ENCODE measurements around the gene CAMSAP2. TPM values are rescaled to one million over a fixed set of nuclear protein-coding genes. Genes with fewer than 3 reads are reported as not detected.
"Not testable (repeated sequence)": the region's sequence is repeated elsewhere in the genome, so short reads cannot be mapped to it uniquely, and the experiment has no call there.

Gene CAMSAP2
- total RNA-seq, 1 donor from 2014 or later = 43.9 TPM

GRCh38 chr1:200744143-200744542, 5.5 kb downstream of the CAMSAP2 start:
- peaks cover 94% of the 10 kb centered on the region for H3K79me2 ChIP-seq (ENCODE audit: low read depth)
- no peak overlapping the region for H3K4me3 ChIP-seq
- DNase-seq (ENCODE audit: low spot score) = no peak
- H3K27ac ChIP-seq = no peak overlapping the region
- H3K4me1 Mint-ChIP-seq = peaks cover 35% of the 10 kb centered on the region
- H3K27me3 Mint-ChIP-seq (ENCODE audit: insufficient read depth, low read depth) = no peaks in the 10 kb centered on the region
- peaks cover 5% of the 10 kb centered on the region for H3K36me3 ChIP-seq
- TF ChIP-seq EZH2 (IDR thresholded peaks at IDR 0.05) = no peak
- TF ChIP-seq EZH2phosphoT487 (IDR thresholded peaks at IDR 0.05) = no peak
- no peak for TF ChIP-seq CTCF (IDR thresholded peaks at IDR 0.05)
- no peak overlapping the region for H2AFZ ChIP-seq (replicated peaks)
- no peak overlapping the region for H3K4me3 Mint-ChIP-seq
- no peak overlapping the region for H3K27ac Mint-ChIP-seq
- peaks cover 7% of the 10 kb centered on the region for H3F3A ChIP-seq (ENCODE audit: low read depth)
- H3K27me3 ChIP-seq = no peaks in the 10 kb centered on the region
- H3K36me3 Mint-ChIP-seq = peaks cover 34% of the 10 kb centered on the region
- H4K20me1 ChIP-seq (ENCODE audit: low read depth) = peaks cover 55% of the 10 kb centered on the region
- no peaks in the 10 kb centered on the region for H3K9me3 ChIP-seq (ENCODE audit: low read depth)
- no peak overlapping the region for H3K4me2 ChIP-seq
- peaks cover 27% of the 10 kb centered on the region for H3K4me1 ChIP-seq
- H3K9me3 Mint-ChIP-seq = peaks cover 13% of the 10 kb centered on the region
- H3K9ac ChIP-seq = no peak overlapping the region

- H3K4me1 Mint-ChIP-seq = peaks cover 11% of the 10 kb centered on the region
- H3K27me3 ChIP-seq = no peaks in the 10 kb centered on the region
- H4K20me1 ChIP-seq (ENCODE audit: low read depth) = peaks cover 17% of the 10 kb centered on the region
- no peak overlapping the region for H3K27ac ChIP-seq
- peaks cover 6% of the 10 kb centered on the region for H3K4me1 ChIP-seq
- H3K4me3 ChIP-seq = no peak overlapping the region
- no peak overlapping the region for H3K9ac ChIP-seq
- peaks cover 6% of the 10 kb centered on the region for H3F3A ChIP-seq (ENCODE audit: low read depth)
- no peak overlapping the region for H3K27ac Mint-ChIP-seq
- H2AFZ ChIP-seq (replicated peaks) = no peak overlapping the region
- peaks cover 45% of the 10 kb centered on the region for H3K36me3 Mint-ChIP-seq
- H3K4me3 Mint-ChIP-seq = no peak overlapping the region
- H3K36me3 ChIP-seq = no peaks in the 10 kb centered on the region
- TF ChIP-seq EZH2 (IDR thresholded peaks at IDR 0.05) (no peak), CTCF (IDR thresholded peaks at IDR 0.05) (no peak), EZH2phosphoT487 (IDR thresholded peaks at IDR 0.05) (no peak)
- H3K4me2 ChIP-seq = no peak overlapping the region
- no peaks in the 10 kb centered on the region for H3K27me3 Mint-ChIP-seq (ENCODE audit: insufficient read depth, low read depth)
- H3K9me3 ChIP-seq (ENCODE audit: low read depth) = no peaks in the 10 kb centered on the region
- DNase-seq (ENCODE audit: low spot score) = no peak
- peaks cover 98% of the 10 kb centered on the region for H3K79me2 ChIP-seq (ENCODE audit: low read depth)
- H3K9me3 Mint-ChIP-seq = peaks cover 11% of the 10 kb centered on the region
Observed at GRCh38 chr1:200749090-200749489, 10.4 kb downstream of the CAMSAP2 start.

GRCh38 chr1:200750749-200751148, 12.1 kb downstream of the CAMSAP2 start:
- not testable (repeated sequence) for H4K20me1 ChIP-seq (ENCODE audit: low read depth); H3K4me1 Mint-ChIP-seq

GRCh38 chr1:200751717-200752116, 13.0 kb downstream of the CAMSAP2 start:
- no peak overlapping the region for H2AFZ ChIP-seq (replicated peaks)
- H3K27me3 Mint-ChIP-seq (ENCODE audit: insufficient read depth, low read depth) = peaks cover 2% of the 10 kb centered on the region
- H3K36me3 ChIP-seq = no peaks in the 10 kb centered on the region
- DNase-seq (ENCODE audit: low spot score) = no peak
- no peak overlapping the region for H3K4me3 Mint-ChIP-seq
- peaks cover 3% of the 10 kb centered on the region for H3K9me3 Mint-ChIP-seq
- H3K4me1 Mint-ChIP-seq = peaks cover 5% of the 10 kb centered on the region
- peaks cover 6% of the 10 kb centered on the region for H3F3A ChIP-seq (ENCODE audit: low read depth)
- H3K9me3 ChIP-seq (ENCODE audit: low read depth) = no peaks in the 10 kb centered on the region
- peaks cover 6% of the 10 kb centered on the region for H3K4me1 ChIP-seq
- no peak overlapping the region for H3K4me3 ChIP-seq
- no peak overlapping the region for H3K27ac ChIP-seq
- H3K36me3 Mint-ChIP-seq = peaks cover 32% of the 10 kb centered on the region
- no peak overlapping the region for H3K9ac ChIP-seq
- no peak for TF ChIP-seq CTCF (IDR thresholded peaks at IDR 0.05)
- TF ChIP-seq EZH2 (IDR thresholded peaks at IDR 0.05) = no peak
- no peak for TF ChIP-seq EZH2phosphoT487 (IDR thresholded peaks at IDR 0.05)
- no peak overlapping the region for H3K4me2 ChIP-seq
- no peaks in the 10 kb centered on the region for H3K27me3 ChIP-seq
- H3K27ac Mint-ChIP-seq = no peak overlapping the region
- H4K20me1 ChIP-seq (ENCODE audit: low read depth) = peaks cover 6% of the 10 kb centered on the region
- H3K79me2 ChIP-seq (ENCODE audit: low read depth) = peaks cover 96% of the 10 kb centered on the region

More at GRCh38 chr1:200750749-200751148, 12.1 kb downstream of the CAMSAP2 start:
- H3K36me3 Mint-ChIP-seq = peaks cover 37% of the 10 kb centered on the region
- H3F3A ChIP-seq (ENCODE audit: low read depth); H3K9me3 Mint-ChIP-seq; H3K4me1 ChIP-seq; H3K27me3 ChIP-seq; H3K27ac ChIP-seq; DNase-seq (ENCODE audit: low spot score); H3K9me3 ChIP-seq (ENCODE audit: low read depth); H3K4me3 Mint-ChIP-seq; H3K4me3 ChIP-seq; H3K36me3 ChIP-seq; H2AFZ ChIP-seq (replicated peaks); H3K4me2 ChIP-seq; H3K27me3 Mint-ChIP-seq (ENCODE audit: insufficient read depth, low read depth); H3K9ac ChIP-seq; H3K27ac Mint-ChIP-seq: not testable (repeated sequence)
- peaks cover 98% of the 10 kb centered on the region for H3K79me2 ChIP-seq (ENCODE audit: low read depth)

Measured in neural progenitor cell (in vitro differentiated cells).